Vagina (tissue), 2 donors: ENCODE results near the gene BEX3. TPM values are rescaled to one million over a fixed set of nuclear protein-coding genes. Genes with fewer than 3 reads are reported as not detected.
A peak's percentile ranks its signal among the peaks of the same experiment; 100 is the strongest.
"Not testable (repeated sequence)": the region's sequence is repeated elsewhere in the genome, so short reads cannot be mapped to it uniquely, and the experiment has no call there.

Source experiments
- DNase-seq, 2 donors: peaks; one replicate each; pipeline ENCODE4 v3.0.0-alpha.2; 2017; ENCODE audit errors: extremely low spot score in 2 of 2
- H3K27ac ChIP-seq: fragments of 200-600 bp; sonication (generic); one replicate; pipeline ENCODE4 v1.5.1; 2019
- H3K27me3 ChIP-seq: fragments of 200-600 bp; sonication (generic); one replicate; pipeline ENCODE4 v1.5.1; 2019
- H3K36me3 ChIP-seq, 2 donors: fragments of 200-600 bp; sonication (generic); one replicate each; pipeline ENCODE4 v1.5.1; 2017 to 2019
- H3K4me1 ChIP-seq: fragments of 200-600 bp; sonication (generic); one replicate; pipeline ENCODE4 v1.5.1; 2019
- H3K4me3 ChIP-seq, 2 donors: fragments of 200-600 bp; sonication (generic); 1 replicate in 1 of 2; 2 replicates in 1 of 2; pipeline ENCODE4 v1.5.1; 2016 to 2019
- H3K9me3 ChIP-seq: fragments of 200-600 bp; sonication (generic); one replicate; pipeline ENCODE4 v1.5.1; 2019
- POLR2A ChIP-seq, 2 donors: fragments of 450-650 bp; IDR thresholded peaks; one replicate each; pipeline ENCODE4 v1.6.1; 2017; ENCODE audit warnings: antibody characterized with exemption in 2 of 2, mild to moderate bottlenecking in 2 of 2, moderate library complexity in 2 of 2
- POLR2AphosphoS5 ChIP-seq, 2 donors: sonication (generic); formaldehyde crosslinking; IDR thresholded peaks; one replicate each; pipeline ENCODE4 v1.9.0; 2017; ENCODE audit warnings: antibody characterized with exemption in 2 of 2, mild to moderate bottlenecking in 2 of 2, low read depth in 1 of 2; ENCODE audit not compliant: insufficient read depth in 1 of 2
- intact Hi-C: fragments of 100-400 bp; cut with DNase I; formaldehyde crosslinking; loops from one replicate; pipeline ENCODE4 v1.15.1; 2023
- total RNA-seq: library from RNA; depleted of rRNA; stranded (reverse); fragments of >200 nt; gene quantifications from one replicate; pipeline ENCODE4 v1.2.3, GENCODE V29; 2016
- TF ChIP-seq, protein P1 (sequence below), 3 experiments: fragments of 450-650 bp in 2 of 3; fragments of 200-600 bp in 1 of 3; sonication (generic) in 1 of 3; IDR thresholded peaks; one replicate each; pipeline ENCODE4 v1.5.1; 2017 to 2019; ENCODE audit warnings: antibody characterized with exemption in 3 of 3, mild to moderate bottlenecking in 2 of 3, moderate library complexity in 2 of 3

BEX3 gene
- total RNA-seq, 1 donor from 2014 or later, result 77.8 TPM

DNA sequence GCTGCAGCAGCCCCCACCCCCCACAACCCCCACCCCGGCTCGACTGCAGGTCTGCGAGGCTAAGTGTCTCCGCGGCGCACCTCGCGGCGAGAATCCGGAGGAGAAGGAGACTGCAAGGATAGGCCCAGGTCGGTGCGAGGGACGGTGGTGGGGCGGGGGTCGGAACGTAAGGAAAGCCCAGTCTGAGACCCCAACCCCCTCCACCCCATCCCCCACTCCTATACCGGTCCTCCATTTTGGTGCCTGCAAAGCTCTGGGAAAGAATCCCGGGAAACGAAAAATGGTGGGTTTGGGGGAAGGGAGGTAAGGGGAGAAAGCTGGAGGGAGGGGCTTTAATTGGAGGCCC lies 614 bp downstream of the BEX3 start:
- H3K36me3 ChIP-seq, result no peaks in the 10 kb centered on the region
- no peaks in the 10 kb centered on the region for H3K4me1 ChIP-seq
- no peaks in the 10 kb centered on the region for H3K9me3 ChIP-seq
- TF ChIP-seq POLR2AphosphoS5 (IDR thresholded peaks at IDR 0.05; ENCODE audit: insufficient read depth in 1 of 2, low read depth in 1 of 2), result no peak
- TF ChIP-seq POLR2A (IDR thresholded peaks at IDR 0.05), result no peak
- TF ChIP-seq, protein P1, sequence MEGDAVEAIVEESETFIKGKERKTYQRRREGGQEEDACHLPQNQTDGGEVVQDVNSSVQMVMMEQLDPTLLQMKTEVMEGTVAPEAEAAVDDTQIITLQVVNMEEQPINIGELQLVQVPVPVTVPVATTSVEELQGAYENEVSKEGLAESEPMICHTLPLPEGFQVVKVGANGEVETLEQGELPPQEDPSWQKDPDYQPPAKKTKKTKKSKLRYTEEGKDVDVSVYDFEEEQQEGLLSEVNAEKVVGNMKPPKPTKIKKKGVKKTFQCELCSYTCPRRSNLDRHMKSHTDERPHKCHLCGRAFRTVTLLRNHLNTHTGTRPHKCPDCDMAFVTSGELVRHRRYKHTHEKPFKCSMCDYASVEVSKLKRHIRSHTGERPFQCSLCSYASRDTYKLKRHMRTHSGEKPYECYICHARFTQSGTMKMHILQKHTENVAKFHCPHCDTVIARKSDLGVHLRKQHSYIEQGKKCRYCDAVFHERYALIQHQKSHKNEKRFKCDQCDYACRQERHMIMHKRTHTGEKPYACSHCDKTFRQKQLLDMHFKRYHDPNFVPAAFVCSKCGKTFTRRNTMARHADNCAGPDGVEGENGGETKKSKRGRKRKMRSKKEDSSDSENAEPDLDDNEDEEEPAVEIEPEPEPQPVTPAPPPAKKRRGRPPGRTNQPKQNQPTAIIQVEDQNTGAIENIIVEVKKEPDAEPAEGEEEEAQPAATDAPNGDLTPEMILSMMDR (IDR thresholded peaks at IDR 0.05), result no peak
- H3K4me3 ChIP-seq, result peak overlapping the region; percentile 59 to 68
- intact Hi-C loops, result no loop called here
- DNase-seq, result no peak
- no peaks in the 10 kb centered on the region for H3K27me3 ChIP-seq
- peak overlapping the region; percentile 88 for H3K27ac ChIP-seq

DNA sequence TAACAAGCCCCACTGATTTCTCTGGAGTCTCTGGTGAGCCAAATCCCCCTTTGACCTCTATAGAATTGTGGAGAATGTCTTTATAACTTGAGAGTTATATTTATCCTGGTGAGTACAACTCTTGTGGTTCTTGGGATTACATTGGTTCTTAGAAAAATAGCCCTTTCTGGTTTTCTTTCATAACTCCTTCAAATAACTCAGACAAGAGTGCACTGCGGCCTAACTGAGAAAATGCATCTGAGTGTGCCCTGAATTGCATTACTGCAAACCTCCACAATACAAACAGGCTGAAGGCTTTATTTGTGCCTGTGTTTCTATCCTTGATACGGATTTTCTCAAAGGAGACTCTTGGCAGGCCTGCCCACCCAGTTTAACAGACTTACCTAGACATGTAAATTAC lies 2.7 kb downstream of the BEX3 start:
- no peak for DNase-seq
- H3K27me3 ChIP-seq, result no peaks in the 10 kb centered on the region
- TF ChIP-seq, protein P1 (IDR thresholded peaks at IDR 0.05), result no peak
- TF ChIP-seq POLR2A (IDR thresholded peaks at IDR 0.05), result no peak
- no peak for TF ChIP-seq POLR2AphosphoS5 (IDR thresholded peaks at IDR 0.05; ENCODE audit: insufficient read depth in 1 of 2, low read depth in 1 of 2)
- H3K27ac ChIP-seq, result no peak overlapping the region
- H3K4me1 ChIP-seq, result no peaks in the 10 kb centered on the region
- H3K9me3 ChIP-seq, result no peaks in the 10 kb centered on the region
- intact Hi-C loops, result no loop called here
- no peaks in the 10 kb centered on the region for H3K36me3 ChIP-seq
- H3K4me3 ChIP-seq, result no peak overlapping the region

DNA sequence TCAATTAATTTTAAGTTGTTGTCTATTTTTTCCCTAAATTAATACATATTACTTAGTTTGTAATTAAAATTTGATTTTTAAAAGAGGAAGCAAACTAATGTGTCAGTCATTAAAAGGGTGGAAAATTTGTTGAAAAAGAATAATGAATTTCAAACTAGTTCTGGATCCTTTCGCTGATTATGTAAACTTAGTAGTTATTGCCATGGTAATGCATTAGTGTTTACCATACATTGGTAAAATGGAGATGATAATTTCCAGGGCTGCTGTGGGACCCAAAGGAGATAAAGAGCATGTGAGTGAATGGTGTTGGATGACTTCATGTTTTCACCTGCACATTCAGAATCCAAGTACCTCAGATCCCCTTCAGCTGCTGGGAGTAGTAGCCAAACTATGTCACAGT lies 6.5 kb downstream of the BEX3 start:
- intact Hi-C loops, result no loop called here
- Histone ChIP-seq H3K36me3 (no peaks in the 10 kb centered on the region), H3K27ac (no peak overlapping the region), H3K9me3 (no peaks in the 10 kb centered on the region), H3K4me3 (no peak overlapping the region), H3K27me3 (no peaks in the 10 kb centered on the region), H3K4me1 (no peaks in the 10 kb centered on the region)
- TF ChIP-seq POLR2A (IDR thresholded peaks at IDR 0.05) (no peak), POLR2AphosphoS5 (IDR thresholded peaks at IDR 0.05; ENCODE audit: insufficient read depth in 1 of 2, low read depth in 1 of 2) (no peak)
- TF ChIP-seq, protein P1 (IDR thresholded peaks at IDR 0.05), result no peak
- no peak for DNase-seq

DNA sequence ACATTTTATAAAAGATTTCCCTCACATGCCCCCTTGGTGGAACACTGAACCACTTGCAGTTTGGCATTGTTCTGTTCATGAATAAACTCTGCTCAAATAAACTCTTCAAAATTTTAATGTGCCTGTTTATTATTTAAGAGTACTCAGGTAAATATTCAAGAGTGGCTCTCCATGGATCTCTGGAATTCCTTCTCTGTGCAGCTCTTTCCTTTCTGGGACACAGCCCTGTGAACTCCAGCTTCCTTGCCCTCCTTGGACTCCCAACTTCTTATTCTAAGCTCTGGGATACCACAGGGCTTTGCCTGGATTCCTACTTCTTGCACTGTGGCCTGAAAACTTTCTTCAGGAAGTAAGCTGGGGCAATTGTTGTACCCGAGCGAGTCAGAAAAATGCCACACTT lies 8.3 kb downstream of the BEX3 start:
- Histone ChIP-seq H3K4me1 (no peaks in the 10 kb centered on the region), H3K4me3 (no peak overlapping the region), H3K36me3 (no peaks in the 10 kb centered on the region), H3K9me3 (no peaks in the 10 kb centered on the region), H3K27ac (no peak overlapping the region), H3K27me3 (no peaks in the 10 kb centered on the region)
- no peak for TF ChIP-seq POLR2AphosphoS5 (IDR thresholded peaks at IDR 0.05; ENCODE audit: insufficient read depth in 1 of 2, low read depth in 1 of 2)
- TF ChIP-seq, protein P1 (IDR thresholded peaks at IDR 0.05), result no peak
- no peak for TF ChIP-seq POLR2A (IDR thresholded peaks at IDR 0.05)
- DNase-seq, result no peak
- intact Hi-C loops, result no loop called here

DNA sequence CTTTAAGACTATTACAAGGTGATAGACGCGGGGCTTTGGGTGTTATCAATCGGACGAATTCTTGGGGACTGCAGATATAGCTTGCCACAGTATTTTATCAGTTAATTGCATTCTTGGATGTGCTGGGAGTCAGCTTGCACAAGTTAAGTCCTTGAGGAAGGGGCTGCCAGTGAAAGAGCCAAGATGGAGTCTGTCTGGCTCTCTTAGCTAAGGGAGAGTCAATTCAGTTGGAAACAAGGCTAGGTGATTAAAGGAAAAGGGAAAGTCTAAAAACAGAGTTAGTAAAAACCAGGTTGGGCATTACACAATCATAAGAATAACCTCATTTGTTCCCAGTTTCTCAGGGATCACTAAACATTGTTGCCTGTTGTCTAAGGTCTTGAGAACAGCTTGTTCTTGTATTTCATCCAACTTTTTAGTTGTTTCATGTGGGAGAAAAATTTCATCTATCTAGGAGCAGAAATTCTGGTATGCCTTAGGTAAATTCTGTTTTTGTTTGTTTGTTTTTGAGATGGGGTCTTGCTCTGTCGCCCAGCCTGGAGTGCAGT lies 9.0 kb downstream of the BEX3 start:
- H3K36me3 ChIP-seq, intact Hi-C loops, H3K4me1 ChIP-seq, H3K27ac ChIP-seq, DNase-seq, H3K27me3 ChIP-seq, H3K4me3 ChIP-seq, H3K9me3 ChIP-seq: not testable (repeated sequence)

DNA sequence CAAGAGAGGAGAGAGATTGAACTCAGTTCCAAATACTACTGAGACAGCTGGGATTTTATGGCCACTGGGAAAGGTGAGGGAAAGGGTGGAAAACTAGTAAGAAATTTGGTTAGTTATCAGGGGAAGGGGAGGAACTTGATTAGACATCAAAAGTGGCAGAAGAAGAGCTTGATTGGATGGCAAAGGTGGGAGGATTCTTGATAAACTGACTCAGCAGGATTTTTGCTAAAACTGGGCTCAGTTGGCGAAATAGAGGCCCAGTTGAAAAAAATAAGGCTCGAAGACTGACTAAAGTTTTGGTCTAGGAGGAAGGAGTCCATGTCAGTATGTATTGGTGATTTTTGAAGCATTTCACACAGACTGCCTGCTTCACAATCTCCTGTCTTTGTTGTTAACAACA lies 10.0 kb downstream of the BEX3 start:
- H3K36me3 ChIP-seq, result no peaks in the 10 kb centered on the region

More for the DNA sequence above, 10.0 kb downstream of the BEX3 start:
- Histone ChIP-seq H3K9me3 (no peaks in the 10 kb centered on the region), H3K4me3 (no peak overlapping the region), H3K4me1 (no peaks in the 10 kb centered on the region), H3K27me3 (no peaks in the 10 kb centered on the region), H3K27ac (no peak overlapping the region)
- TF ChIP-seq POLR2AphosphoS5 (IDR thresholded peaks at IDR 0.05; ENCODE audit: insufficient read depth in 1 of 2, low read depth in 1 of 2) (no peak), POLR2A (IDR thresholded peaks at IDR 0.05) (no peak)
- TF ChIP-seq, protein P1 (IDR thresholded peaks at IDR 0.05), result no peak
- DNase-seq, result no peak
- intact Hi-C loops, result no loop called here
